ENCODE measurements around the gene ACTL9.

DNA sequence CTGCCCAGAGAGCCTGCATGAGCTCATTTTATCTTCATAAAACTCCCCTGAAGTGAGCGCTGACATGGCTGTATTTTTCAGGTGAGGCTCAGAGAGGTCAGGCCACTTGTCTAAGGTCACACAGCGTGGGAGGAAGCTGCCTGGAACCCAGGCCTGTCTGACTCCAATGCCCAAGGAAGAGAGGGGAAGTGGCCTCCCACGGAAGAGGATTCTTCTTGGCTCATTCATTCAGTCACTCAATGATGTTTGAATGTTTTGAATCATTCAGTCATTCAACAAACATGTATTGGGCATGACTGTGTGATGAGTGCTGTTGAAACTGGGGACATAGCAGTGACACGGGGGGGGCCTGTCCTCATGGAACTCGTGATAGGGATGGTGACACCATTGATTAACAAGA lies 12.0 kb downstream of the ACTL9 start:
- TF ChIP-seq, protein P1, sequence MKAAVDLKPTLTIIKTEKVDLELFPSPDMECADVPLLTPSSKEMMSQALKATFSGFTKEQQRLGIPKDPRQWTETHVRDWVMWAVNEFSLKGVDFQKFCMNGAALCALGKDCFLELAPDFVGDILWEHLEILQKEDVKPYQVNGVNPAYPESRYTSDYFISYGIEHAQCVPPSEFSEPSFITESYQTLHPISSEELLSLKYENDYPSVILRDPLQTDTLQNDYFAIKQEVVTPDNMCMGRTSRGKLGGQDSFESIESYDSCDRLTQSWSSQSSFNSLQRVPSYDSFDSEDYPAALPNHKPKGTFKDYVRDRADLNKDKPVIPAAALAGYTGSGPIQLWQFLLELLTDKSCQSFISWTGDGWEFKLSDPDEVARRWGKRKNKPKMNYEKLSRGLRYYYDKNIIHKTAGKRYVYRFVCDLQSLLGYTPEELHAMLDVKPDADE (CRISPR knock-in tag; IDR thresholded peaks at IDR 0.05): no peak
- TF ChIP-seq HMGA1 (CRISPR knock-in tag; conservative IDR thresholded peaks at IDR 0.05) (no peak), NCOA1 (CRISPR knock-in tag; IDR thresholded peaks at IDR 0.05) (no peak), ZNF552 (CRISPR knock-in tag; IDR thresholded peaks at IDR 0.05; ENCODE audit: borderline replicate concordance) (no peak)

Data from HepG2 (cell line).